Liver (tissue), 3 donors: Measurements from ENCODE around the gene ATP7B.

Experiments used
- CTCF ChIP-seq: fragments of 150-350 bp; IDR thresholded peaks from 2 replicates; pipeline ENCODE4 v1.5.1; 2017; ENCODE audit warnings: improper control_type of control experiment, low read depth, low read length; ENCODE audit not compliant: missing input control
- MAX ChIP-seq: IDR thresholded peaks from 2 replicates; pipeline ENCODE4 v1.6.1; 2016; ENCODE audit warnings: antibody characterized with exemption
- RXRA ChIP-seq, 2 donors: IDR thresholded peaks; 2 replicates each; pipeline ENCODE4 v1.6.1; 2017 to 2018; ENCODE audit warnings: antibody characterized with exemption in 2 of 2, mild to moderate bottlenecking in 1 of 2
- donor health status: healthy.
- donor health status: healthy.

DNA sequence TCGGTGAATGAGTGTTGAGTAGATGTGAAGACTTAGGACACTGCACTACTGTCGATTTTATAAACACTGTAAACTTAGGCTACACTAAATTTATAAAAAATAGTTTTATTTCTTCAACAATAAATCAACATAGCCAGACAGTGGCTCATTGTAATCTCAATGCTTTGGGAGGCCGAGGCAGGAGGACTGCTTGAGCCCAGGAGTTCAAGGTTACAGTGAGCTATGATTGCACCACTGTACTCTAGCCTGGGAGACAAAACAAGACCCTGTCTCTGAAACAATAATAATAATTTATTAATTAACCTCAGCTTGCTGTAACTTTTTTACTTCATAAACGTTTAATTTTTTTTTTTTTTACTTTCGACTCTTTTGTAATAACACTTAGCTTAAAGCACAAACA is 34.4 kb downstream of the ATP7B start:
- TF ChIP-seq MAX: no peak
- no peak for TF ChIP-seq CTCF
- TF ChIP-seq RXRA (IDR thresholded peaks at IDR 0.05): no peak
